Glomerular visceral epithelial cell (primary cell): ENCODE data around the gene SLC6A1.
A peak's percentile ranks its signal among the peaks of the same experiment; 100 is the strongest.
"Not testable (repeated sequence)": the region's sequence is repeated elsewhere in the genome, so short reads cannot be mapped to it uniquely, and the experiment has no call there.

Experiments
- DNase-seq: peaks from one replicate; pipeline ENCODE4 v3.0.0-alpha.2; 2016; ENCODE audit errors: extremely low spot score

The SLC6A1 gene

GRCh38 chr3:11059799-11060115 is 67.2 kb downstream of the SLC6A1 start:
- no peak for DNase-seq

DNA sequence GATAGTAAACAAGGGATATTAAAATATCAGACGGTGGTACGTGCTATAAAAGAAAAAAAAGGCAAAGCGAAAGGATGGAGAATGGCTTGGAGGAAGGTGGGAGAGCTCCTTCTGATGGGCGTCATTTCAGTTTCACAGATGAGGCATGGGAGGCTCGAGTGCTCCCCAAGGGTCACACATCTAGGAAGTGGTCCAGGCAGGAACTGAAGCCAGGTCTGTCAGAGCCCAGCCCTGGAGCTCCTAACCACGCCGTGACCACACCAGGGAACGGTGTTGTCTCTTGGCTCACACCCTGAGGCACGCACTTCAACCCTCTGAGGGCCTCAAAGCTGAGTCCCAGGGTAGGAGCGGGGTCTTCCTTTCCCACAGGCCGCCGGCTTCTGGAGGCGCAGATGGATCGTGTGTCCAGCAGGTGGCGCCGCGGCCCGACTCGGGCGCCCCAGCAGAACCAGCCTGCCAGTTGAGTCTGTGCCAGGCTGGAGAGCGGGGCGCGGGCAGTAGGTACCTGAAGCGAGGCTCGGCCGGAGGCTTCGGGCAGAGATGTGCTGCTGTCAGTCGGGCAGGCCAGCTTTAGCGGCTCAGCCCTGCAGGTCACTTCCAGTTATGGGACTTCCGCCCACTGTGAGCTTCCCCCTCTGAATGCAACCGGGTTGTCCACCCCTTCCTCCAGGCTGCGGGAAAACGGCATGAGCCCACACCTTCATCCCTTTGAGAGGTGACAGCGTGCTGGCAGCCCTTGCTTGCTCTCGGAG is 68.1 kb downstream of the SLC6A1 start:
- peak; percentile 71 for DNase-seq

- not testable (repeated sequence) for DNase-seq
Observed at GRCh38 chr3:11061268-11061871, 68.8 kb downstream of the SLC6A1 start.

GRCh38 chr3:11062704-11063103 is 70.2 kb downstream of the SLC6A1 start:
- DNase-seq = no peak

DNA sequence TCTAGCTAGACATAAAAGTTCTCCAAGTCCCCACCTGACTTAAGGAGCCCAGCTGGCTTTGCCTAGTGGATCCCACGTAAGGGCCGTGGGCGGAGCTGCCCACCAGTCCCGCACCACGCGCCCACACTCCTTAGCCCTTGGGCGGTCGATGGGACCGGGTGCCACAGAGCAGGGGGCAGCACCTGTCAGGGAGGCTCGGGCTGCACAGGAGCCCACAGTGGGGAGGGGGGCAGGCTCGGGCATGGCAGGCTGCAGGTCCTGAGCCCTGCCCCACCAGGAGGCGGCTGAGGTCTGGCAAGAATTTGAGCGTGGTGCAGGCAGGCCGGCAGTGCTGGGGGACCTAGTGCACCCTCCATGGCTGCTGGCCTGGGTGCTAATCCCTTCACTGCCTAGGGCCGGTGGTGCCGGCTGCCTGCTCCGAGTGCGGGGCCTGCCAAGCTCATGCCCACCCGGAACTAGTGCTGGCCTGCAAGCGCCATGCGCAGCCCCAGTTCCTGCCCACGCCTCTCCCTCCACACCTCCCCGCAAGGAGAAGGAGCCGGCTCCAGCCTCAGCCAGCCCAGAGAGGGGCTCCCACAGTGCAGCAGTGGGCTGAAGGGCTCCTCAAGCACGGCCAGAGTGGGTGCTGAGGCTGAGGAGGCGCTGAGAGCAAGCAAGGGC is 78.7 kb downstream of the SLC6A1 start:
- DNase-seq = no peak

DNA sequence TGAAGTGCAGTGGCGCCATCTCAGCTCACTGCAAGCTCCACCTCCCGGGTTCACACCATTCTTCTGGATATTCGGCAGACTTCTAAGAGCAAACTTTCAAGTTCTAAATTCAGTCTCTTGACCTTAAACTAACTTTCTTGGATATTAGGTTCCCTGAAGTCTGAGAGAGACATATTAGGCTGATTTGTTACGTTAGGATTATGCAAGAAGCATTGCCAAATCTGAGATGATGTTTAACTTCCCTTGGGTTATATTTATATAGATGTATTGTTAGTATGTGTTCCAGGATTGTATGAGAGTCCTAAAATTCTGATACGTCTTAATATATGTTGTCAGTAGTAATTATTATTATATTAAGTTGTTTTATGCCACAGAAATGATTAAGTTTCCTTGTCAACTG is 80.1 kb downstream of the SLC6A1 start:
- no peak for DNase-seq

DNA sequence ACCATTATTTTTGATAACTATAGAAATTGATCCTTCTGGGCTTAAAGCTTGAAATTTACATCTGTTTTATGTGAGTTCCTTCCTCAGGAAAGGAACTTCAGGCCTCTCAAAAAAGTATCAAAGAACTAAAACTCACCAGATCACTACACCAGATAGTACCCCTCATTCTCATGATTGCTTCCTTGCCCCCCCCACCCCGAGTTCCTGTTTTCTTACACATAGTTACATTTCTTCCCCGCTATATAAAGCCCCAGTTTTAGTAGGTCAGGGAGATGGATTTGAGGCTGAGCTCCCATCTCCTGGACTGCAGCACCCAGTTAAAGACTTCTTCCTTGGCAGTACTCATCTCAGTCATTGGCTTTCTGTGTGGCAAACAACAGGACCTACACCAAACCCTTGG is 81.5 kb downstream of the SLC6A1 start:
- no peak for DNase-seq

DNA sequence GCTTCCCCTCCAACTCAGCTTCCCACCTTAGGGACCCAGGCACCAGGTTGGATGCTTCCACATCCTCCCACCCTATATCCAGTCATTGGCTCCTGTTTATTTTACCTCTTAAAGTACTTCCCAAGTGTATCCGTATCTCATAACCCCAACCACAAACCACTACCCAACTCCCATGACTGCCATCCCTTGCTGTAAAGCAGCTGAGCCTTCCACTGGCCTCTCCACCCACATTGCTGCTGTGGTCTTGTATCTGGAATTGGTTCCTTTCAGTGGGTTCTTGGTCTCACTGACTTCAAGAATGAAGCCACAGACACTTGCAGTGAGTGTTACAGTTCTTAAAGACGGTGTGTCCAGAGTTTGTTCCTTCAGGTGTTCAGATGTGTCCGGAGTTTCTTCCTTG is 81.9 kb downstream of the SLC6A1 start:
- DNase-seq = no peak

- not testable (repeated sequence) for DNase-seq
Observed at GRCh38 chr3:11075122-11075521, 82.6 kb downstream of the SLC6A1 start.

GRCh38 chr3:11076711-11077110 is 84.2 kb downstream of the SLC6A1 start:
- no peak for DNase-seq

- DNase-seq = no peak
Observed at GRCh38 chr3:11077466-11077865, 84.9 kb downstream of the SLC6A1 start.

DNA sequence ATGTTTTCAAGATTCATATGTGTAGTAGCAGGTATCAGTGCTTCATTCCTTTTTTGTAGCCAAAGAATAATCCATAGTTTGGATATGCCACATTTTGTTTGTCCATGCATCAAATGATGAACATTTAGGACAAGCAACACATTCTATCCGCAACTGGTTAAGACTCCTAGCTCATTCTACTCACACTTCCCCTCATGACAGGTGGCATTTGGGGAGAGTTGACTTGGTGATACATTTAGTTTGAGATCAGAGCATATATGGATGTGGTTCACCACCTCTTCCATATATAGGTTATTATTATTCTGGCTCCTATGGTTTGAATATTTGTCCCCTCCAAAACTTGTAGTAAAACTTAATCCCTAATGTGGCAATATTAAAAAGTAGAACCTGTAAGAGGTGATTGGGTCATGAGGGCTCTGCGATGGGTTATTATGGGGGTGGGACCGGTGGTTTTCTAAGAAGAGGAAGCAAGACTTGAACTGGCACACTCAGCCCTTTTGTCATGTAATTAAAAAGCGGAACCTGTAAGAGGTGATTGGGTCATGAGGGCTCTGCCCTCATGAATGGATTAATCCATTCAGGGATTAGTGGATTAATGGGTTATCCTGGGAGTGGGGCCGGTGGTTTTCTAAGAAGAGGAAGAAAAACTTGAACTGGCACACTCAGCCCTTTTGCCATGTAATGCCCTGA is 86.4 kb downstream of the SLC6A1 start:
- no peak for DNase-seq

DNA sequence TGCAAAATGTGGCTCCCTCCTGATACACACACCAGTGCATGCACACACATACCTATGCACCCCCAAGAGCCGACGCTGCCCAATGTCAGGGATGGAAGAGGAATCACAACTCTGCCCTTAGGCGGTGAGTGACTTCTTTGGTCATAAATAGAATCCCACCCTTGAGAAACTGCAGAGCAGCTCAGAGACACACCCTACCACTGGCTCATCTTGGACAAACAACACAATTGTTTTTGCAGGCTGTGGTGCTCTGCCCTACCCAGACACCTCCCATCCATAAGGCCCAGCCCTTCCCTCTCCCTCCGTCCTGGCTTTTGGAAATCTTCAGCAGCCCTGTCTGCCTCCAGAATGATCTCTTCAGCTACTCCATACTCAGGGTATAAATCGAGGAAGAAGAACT is 87.9 kb downstream of the SLC6A1 start:
- DNase-seq = no peak

GRCh38 chr3:11084098-11084497 is 91.5 kb downstream of the SLC6A1 start:
- DNase-seq = no peak

DNA sequence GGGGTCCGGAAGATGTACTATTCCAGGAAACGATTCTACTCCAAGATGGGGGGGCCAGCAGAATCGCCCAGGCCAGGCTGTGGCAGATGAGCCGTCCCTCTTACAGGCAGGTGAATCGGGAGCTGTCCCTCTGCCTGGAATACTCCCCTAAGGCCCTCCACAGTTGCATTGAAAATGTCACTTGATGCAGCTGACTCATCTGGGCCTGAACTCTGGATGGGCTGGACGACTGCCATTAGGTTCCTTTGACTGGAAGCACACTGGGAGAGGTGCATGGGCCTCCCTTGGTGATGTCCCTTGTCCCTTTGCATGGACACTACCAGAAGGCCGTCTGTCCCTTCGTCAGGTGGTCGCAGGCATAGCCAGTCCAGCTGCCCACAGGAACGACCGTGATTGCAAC is 92.1 kb downstream of the SLC6A1 start:
- DNase-seq = no peak

DNA sequence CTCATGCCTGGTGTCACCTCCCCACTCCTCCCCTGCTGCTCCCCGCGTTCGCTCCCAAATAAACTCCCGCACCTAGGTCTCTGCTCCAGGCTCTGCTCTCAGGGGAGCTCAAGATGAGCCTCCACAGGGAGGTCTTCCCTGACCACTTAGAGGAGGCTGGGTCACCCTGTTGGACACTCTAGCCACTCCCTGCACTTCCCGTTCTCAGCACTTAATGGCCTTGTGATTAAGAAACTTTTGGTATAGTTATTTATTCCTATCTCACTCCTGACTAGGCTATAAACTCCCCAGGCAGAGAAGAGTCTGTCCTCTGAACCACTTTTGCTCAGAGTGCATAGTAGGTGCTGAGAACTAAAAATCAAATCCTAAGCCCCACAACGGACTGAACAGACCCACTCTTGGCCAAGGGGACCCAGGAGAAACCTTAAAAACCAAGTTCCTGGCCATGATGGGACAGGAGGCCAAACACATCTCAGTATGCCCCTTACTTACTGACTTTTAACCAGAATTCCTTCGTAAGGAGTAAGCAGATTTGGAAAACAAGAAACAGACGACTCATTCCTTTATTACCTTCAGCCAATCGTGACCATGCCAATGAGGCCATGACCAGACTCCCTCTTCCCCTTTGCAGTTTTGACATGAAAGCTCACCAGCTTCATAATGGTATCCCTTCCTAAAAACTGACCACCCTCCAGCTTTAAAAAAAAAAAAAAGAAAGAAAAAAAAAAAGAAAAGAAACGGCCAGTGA is 92.7 kb downstream of the SLC6A1 start:
- no peak for DNase-seq

DNA sequence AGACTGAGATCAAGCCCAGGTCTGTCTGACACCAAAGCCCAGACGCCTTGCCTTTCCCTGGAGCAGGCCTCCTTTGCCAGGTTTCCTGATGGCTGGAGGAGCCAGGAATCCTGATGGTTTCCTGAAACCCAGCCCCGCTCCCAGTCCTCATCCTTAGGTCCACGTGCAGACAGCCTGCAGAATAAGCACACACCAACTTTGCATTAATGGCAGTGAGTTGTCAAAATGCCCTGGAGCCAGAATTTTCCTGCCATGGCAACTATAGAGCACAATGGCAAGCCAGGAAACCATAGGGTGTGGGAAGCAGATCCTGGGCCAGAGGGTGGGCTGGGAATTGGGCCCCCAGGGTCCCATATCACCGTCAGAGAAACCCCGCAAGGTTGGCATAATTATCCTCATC is 94.3 kb downstream of the SLC6A1 start:
- DNase-seq = no peak

- no peak for DNase-seq
Observed at GRCh38 chr3:11088066-11088465, 95.5 kb downstream of the SLC6A1 start.

DNA sequence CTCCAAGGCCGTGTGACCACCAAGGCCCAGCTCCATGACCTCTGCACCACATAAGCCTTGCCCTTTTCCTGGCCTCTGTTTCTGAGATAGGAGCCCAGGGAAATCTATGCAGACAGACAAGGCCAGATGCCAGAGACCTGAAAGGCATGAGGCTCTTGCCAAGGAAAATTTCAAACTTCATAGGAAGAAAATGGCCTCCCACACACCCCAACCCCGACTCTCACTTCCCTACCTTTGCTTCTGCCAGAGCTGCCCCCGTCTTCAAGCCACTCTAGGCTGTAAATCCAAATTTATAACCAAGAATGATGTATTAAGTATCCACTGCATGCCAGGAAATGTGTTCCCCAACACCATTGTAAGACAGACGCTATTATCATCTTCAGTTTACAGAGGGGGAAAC is 96.3 kb downstream of the SLC6A1 start:
- no peak for DNase-seq
